ENCODE measurements around the gene PGGT1B.

The PGGT1B gene

GRCh38 chr5:115246361-115246991 lies 16.2 kb downstream of the PGGT1B start:
- no peak overlapping the region for H2BK120ac ChIP-seq (ENCODE audit: low read depth, low read length)
- no peak overlapping the region for H2BK5ac ChIP-seq (ENCODE audit: low read length)
- no peak overlapping the region for H2AFZ ChIP-seq (ENCODE audit: low read length)
- no peak overlapping the region for H4K91ac ChIP-seq (ENCODE audit: low read depth, low read length, poor library complexity)
- H4K8ac ChIP-seq (ENCODE audit: low read depth, low read length) = no peak overlapping the region
- H3K4me1 ChIP-seq (ENCODE audit: control insufficient read depth in 2 of 2, insufficient read depth in 1 of 2, low read depth in 1 of 2, low read length in 2 of 2) = no peaks in the 10 kb centered on the region
- H3K4me3 ChIP-seq (ENCODE audit: low read length in 2 of 2) = no peak overlapping the region
- H3K14ac ChIP-seq (ENCODE audit: low read length) = no peak overlapping the region
- no peak overlapping the region for H2AK5ac ChIP-seq (ENCODE audit: low read depth, low read length)
- no peaks in the 10 kb centered on the region for H3K79me1 ChIP-seq (ENCODE audit: low read depth, low read length)
- DNase-seq (ENCODE audit: low spot score) = peak; percentile 26
- H3K18ac ChIP-seq (ENCODE audit: low read length) = no peak overlapping the region
- no peak overlapping the region for H3K23ac ChIP-seq (ENCODE audit: low read depth, low read length, poor library complexity)
- peaks cover 0 to 22% of the 10 kb centered on the region in 2 donors for H3K36me3 ChIP-seq (replicated peaks in 1 of 2; ENCODE audit: control insufficient read depth in 2 of 2, insufficient read depth in 2 of 2, low read length in 2 of 2)
- no peak overlapping the region for H2BK12ac ChIP-seq (ENCODE audit: low read length)
- WGBS, 2 donors (ENCODE audit: extremely low coverage in 2 of 2, insufficient read length in 2 of 2, insufficient replicate concordance in 1 of 2) = no CpG with 5 or more reads among the region's 3 CpGs
- peaks cover 0 to 13% of the 10 kb centered on the region in 2 donors for H3K9me3 ChIP-seq (replicated peaks in 1 of 2; ENCODE audit: control insufficient read depth in 2 of 2, insufficient read depth in 1 of 2, low read depth in 1 of 2, low read length in 2 of 2)
- H3K27ac ChIP-seq (replicated peaks; ENCODE audit: low read length) = no peak overlapping the region
- no peak overlapping the region for H3K4ac ChIP-seq (ENCODE audit: low read length)
- no peak overlapping the region for H2BK15ac ChIP-seq (ENCODE audit: low read length)
- H3K4me2 ChIP-seq (ENCODE audit: insufficient read depth, low read length, poor library complexity, severe bottlenecking) = no peak overlapping the region
- H3K27me3 ChIP-seq (ENCODE audit: control insufficient read depth in 3 of 3, insufficient read depth in 3 of 3, low read depth in 1 of 3, low read length in 3 of 3) = no peaks in the 10 kb centered on the region
- H3K9ac ChIP-seq (ENCODE audit: low read depth, low read length, poor library complexity) = no peak overlapping the region

- no peaks in the 10 kb centered on the region for H3K79me1 ChIP-seq (ENCODE audit: low read depth, low read length)
- no peak overlapping the region for H2BK15ac ChIP-seq (ENCODE audit: low read length)
These were observed 19.3 kb downstream of the PGGT1B start for GRCh38 chr5:115243412-115243811.

GRCh38 chr5:115241881-115242642 lies 20.6 kb downstream of the PGGT1B start:
- WGBS, 2 donors (ENCODE audit: extremely low coverage in 2 of 2, insufficient read length in 2 of 2, insufficient replicate concordance in 1 of 2) = no CpG with 5 or more reads among the region's 4 CpGs
- Histone ChIP-seq H4K8ac (ENCODE audit: low read depth, low read length) (no peak overlapping the region), H3K4me1 (ENCODE audit: control insufficient read depth in 2 of 2, insufficient read depth in 1 of 2, low read depth in 1 of 2, low read length in 2 of 2) (no peaks in the 10 kb centered on the region)

More at GRCh38 chr5:115243412-115243811, 19.3 kb downstream of the PGGT1B start:
- Histone ChIP-seq H3K9ac (ENCODE audit: low read depth, low read length, poor library complexity) (no peak overlapping the region), H2BK12ac (ENCODE audit: low read length) (no peak overlapping the region), H2AFZ (ENCODE audit: low read length) (no peak overlapping the region), H2BK120ac (ENCODE audit: low read depth, low read length) (no peak overlapping the region), H3K14ac (ENCODE audit: low read length) (no peak overlapping the region), H4K8ac (ENCODE audit: low read depth, low read length) (no peak overlapping the region), H3K18ac (ENCODE audit: low read length) (no peak overlapping the region), H3K4me1 (ENCODE audit: control insufficient read depth in 2 of 2, insufficient read depth in 1 of 2, low read depth in 1 of 2, low read length in 2 of 2) (no peaks in the 10 kb centered on the region), H3K4me2 (ENCODE audit: insufficient read depth, low read length, poor library complexity, severe bottlenecking) (no peak overlapping the region), H3K4me3 (ENCODE audit: low read length in 2 of 2) (no peak overlapping the region), H3K36me3 (replicated peaks in 1 of 2; ENCODE audit: control insufficient read depth in 2 of 2, insufficient read depth in 2 of 2, low read length in 2 of 2) (peaks cover 0 to 31% of the 10 kb centered on the region in 2 donors), H2BK5ac (ENCODE audit: low read length) (no peak overlapping the region), H3K23ac (ENCODE audit: low read depth, low read length, poor library complexity) (no peak overlapping the region), H4K91ac (ENCODE audit: low read depth, low read length, poor library complexity) (no peak overlapping the region), H3K9me3 (replicated peaks in 1 of 2; ENCODE audit: control insufficient read depth in 2 of 2, insufficient read depth in 1 of 2, low read depth in 1 of 2, low read length in 2 of 2) (no peaks in the 10 kb centered on the region), H3K4ac (ENCODE audit: low read length) (no peak overlapping the region), H2AK5ac (ENCODE audit: low read depth, low read length) (no peak overlapping the region), H3K27me3 (ENCODE audit: control insufficient read depth in 3 of 3, insufficient read depth in 3 of 3, low read depth in 1 of 3, low read length in 3 of 3) (no peaks in the 10 kb centered on the region), H3K27ac (replicated peaks; ENCODE audit: low read length) (no peak overlapping the region)
- DNase-seq (ENCODE audit: low spot score) = no peak

GRCh38 chr5:115237066-115237465 lies 25.6 kb downstream of the PGGT1B start:
- no peak for DNase-seq (ENCODE audit: low spot score)

More at GRCh38 chr5:115241881-115242642, 20.6 kb downstream of the PGGT1B start:
- H3K14ac ChIP-seq (ENCODE audit: low read length) = no peak overlapping the region
- no peak overlapping the region for H3K9ac ChIP-seq (ENCODE audit: low read depth, low read length, poor library complexity)
- no peak overlapping the region for H3K4ac ChIP-seq (ENCODE audit: low read length)
- H2AFZ ChIP-seq (ENCODE audit: low read length) = no peak overlapping the region
- no peak overlapping the region for H3K18ac ChIP-seq (ENCODE audit: low read length)
- no peak overlapping the region for H2BK12ac ChIP-seq (ENCODE audit: low read length)
- no peaks in the 10 kb centered on the region for H3K27me3 ChIP-seq (ENCODE audit: control insufficient read depth in 3 of 3, insufficient read depth in 3 of 3, low read depth in 1 of 3, low read length in 3 of 3)
- H3K9me3 ChIP-seq (replicated peaks in 1 of 2; ENCODE audit: control insufficient read depth in 2 of 2, insufficient read depth in 1 of 2, low read depth in 1 of 2, low read length in 2 of 2) = no peaks in the 10 kb centered on the region
- H3K79me1 ChIP-seq (ENCODE audit: low read depth, low read length) = no peaks in the 10 kb centered on the region
- DNase-seq (ENCODE audit: low spot score) = no peak
- H3K23ac ChIP-seq (ENCODE audit: low read depth, low read length, poor library complexity) = no peak overlapping the region
- H2BK15ac ChIP-seq (ENCODE audit: low read length) = no peak overlapping the region
- peaks cover 0 to 41% of the 10 kb centered on the region in 2 donors for H3K36me3 ChIP-seq (replicated peaks in 1 of 2; ENCODE audit: control insufficient read depth in 2 of 2, insufficient read depth in 2 of 2, low read length in 2 of 2)
- no peak overlapping the region for H2BK5ac ChIP-seq (ENCODE audit: low read length)
- no peak overlapping the region for H3K4me3 ChIP-seq (ENCODE audit: low read length in 2 of 2)
- no peak overlapping the region for H3K27ac ChIP-seq (replicated peaks; ENCODE audit: low read length)
- H3K4me2 ChIP-seq (ENCODE audit: insufficient read depth, low read length, poor library complexity, severe bottlenecking) = no peak overlapping the region
- H2AK5ac ChIP-seq (ENCODE audit: low read depth, low read length) = no peak overlapping the region
- H2BK120ac ChIP-seq (ENCODE audit: low read depth, low read length) = no peak overlapping the region
- H4K91ac ChIP-seq (ENCODE audit: low read depth, low read length, poor library complexity) = no peak overlapping the region

More at GRCh38 chr5:115237066-115237465, 25.6 kb downstream of the PGGT1B start:
- Histone ChIP-seq H2AFZ (ENCODE audit: low read length) (no peak overlapping the region), H3K18ac (ENCODE audit: low read length) (no peak overlapping the region), H3K23ac (ENCODE audit: low read depth, low read length, poor library complexity) (no peak overlapping the region), H2BK12ac (ENCODE audit: low read length) (no peak overlapping the region), H4K91ac (ENCODE audit: low read depth, low read length, poor library complexity) (no peak overlapping the region), H2BK5ac (ENCODE audit: low read length) (no peak overlapping the region), H2BK120ac (ENCODE audit: low read depth, low read length) (no peak overlapping the region), H3K4me2 (ENCODE audit: insufficient read depth, low read length, poor library complexity, severe bottlenecking) (no peak overlapping the region), H3K9ac (ENCODE audit: low read depth, low read length, poor library complexity) (no peak overlapping the region), H3K79me1 (ENCODE audit: low read depth, low read length) (no peaks in the 10 kb centered on the region), H3K4me3 (ENCODE audit: low read length in 2 of 2) (no peak overlapping the region), H2AK5ac (ENCODE audit: low read depth, low read length) (no peak overlapping the region), H4K8ac (ENCODE audit: low read depth, low read length) (no peak overlapping the region), H3K27me3 (ENCODE audit: control insufficient read depth in 3 of 3, insufficient read depth in 3 of 3, low read depth in 1 of 3, low read length in 3 of 3) (no peaks in the 10 kb centered on the region), H3K4ac (ENCODE audit: low read length) (no peak overlapping the region), H3K9me3 (replicated peaks in 1 of 2; ENCODE audit: control insufficient read depth in 2 of 2, insufficient read depth in 1 of 2, low read depth in 1 of 2, low read length in 2 of 2) (no peaks in the 10 kb centered on the region), H3K4me1 (ENCODE audit: control insufficient read depth in 2 of 2, insufficient read depth in 1 of 2, low read depth in 1 of 2, low read length in 2 of 2) (no peaks in the 10 kb centered on the region), H3K14ac (ENCODE audit: low read length) (no peak overlapping the region), H2BK15ac (ENCODE audit: low read length) (no peak overlapping the region), H3K36me3 (replicated peaks in 1 of 2; ENCODE audit: control insufficient read depth in 2 of 2, insufficient read depth in 2 of 2, low read length in 2 of 2) (peaks cover 0 to 82% of the 10 kb centered on the region in 2 donors), H3K27ac (replicated peaks; ENCODE audit: low read length) (no peak overlapping the region)
- no CpG with 5 or more reads among the region's 3 CpGs for WGBS, 2 donors (ENCODE audit: extremely low coverage in 2 of 2, insufficient read length in 2 of 2, insufficient replicate concordance in 1 of 2)
